HEK293 (cell line): ENCODE measurements around the gene PARD3B.

ENCODE experiments used
- CTCF ChIA-PET: fragments of 350-600 bp; formaldehyde crosslinking; extraction: SDS; loops from one replicate; lab custom pipeline; 2021; ENCODE audit warnings: antibody characterized with exemption; lab: Yijun Ruan, JAX
- POLR2A ChIA-PET: fragments of 300-600 bp; formaldehyde crosslinking; extraction: SDS; loops from one replicate; lab custom pipeline; 2020; ENCODE audit warnings: antibody characterized with exemption, inconsistent platforms; lab: Yijun Ruan, JAX
- H3K27ac ChIP-seq: fragments of 200-500 bp; sonication (Bioruptor generic); 2 replicates; pipeline ENCODE4 v1.5.1; 2014; ENCODE audit warnings: low read depth, low read length, control low read depth, inconsistent platforms; ENCODE audit errors: extremely low read depth
- H3K36me3 ChIP-seq, 2 experiments: fragments of 200-500 bp in 1 of 2; sonication (Bioruptor generic) in 1 of 2; 1 replicate in 1 of 2; 2 replicates in 1 of 2; pipeline ENCODE4 v1.5.1; 2014 to 2017; ENCODE audit warnings: inconsistent platforms in 2 of 2, low read length in 2 of 2; ENCODE audit not compliant: control insufficient read depth in 2 of 2, insufficient read depth in 1 of 2
- H3K4me1 ChIP-seq: fragments of 200-500 bp; sonication (Bioruptor generic); 2 replicates; pipeline ENCODE4 v1.5.1; 2014; ENCODE audit warnings: mild to moderate bottlenecking, low read length, inconsistent platforms; ENCODE audit not compliant: control insufficient read depth, insufficient read depth
- H3K4me3 ChIP-seq: 2 replicates; pipeline ENCODE4 v1.5.1; 2011; ENCODE audit warnings: low read depth, mild to moderate bottlenecking, control low read depth, low read length, moderate library complexity
- H3K9me3 ChIP-seq: fragments of 200-500 bp; sonication (Bioruptor generic); 2 replicates; pipeline ENCODE4 v1.5.1; 2014; ENCODE audit warnings: low read depth, low read length, inconsistent platforms; ENCODE audit not compliant: control insufficient read depth, insufficient read depth
- BCL11B ChIP-seq: fragments of 450-650 bp; formaldehyde crosslinking; IDR thresholded peaks from 2 replicates; pipeline ENCODE4 v1.5.1; 2016; ENCODE audit warnings: low read depth, missing biosample characterization, missing genetic modification characterization
- GLI2 ChIP-seq: fragments of 450-650 bp; formaldehyde crosslinking; IDR thresholded peaks from 2 replicates; pipeline ENCODE4; 2017; ENCODE audit warnings: missing biosample characterization, missing genetic modification characterization, low read depth, borderline replicate concordance
- HOXC10 ChIP-seq: sonication (generic); formaldehyde crosslinking; IDR thresholded peaks from 2 replicates; pipeline ENCODE4 v1.8.1; 2023; ENCODE audit warnings: mild to moderate bottlenecking, missing genetic modification reagents
- KLF8 ChIP-seq: fragments of 450-650 bp; formaldehyde crosslinking; IDR thresholded peaks from 2 replicates; pipeline ENCODE4 v1.5.1; 2016; ENCODE audit warnings: missing biosample characterization, missing genetic modification characterization
- SCRT2 ChIP-seq: fragments of 450-650 bp; formaldehyde crosslinking; IDR thresholded peaks from 2 replicates; pipeline ENCODE4 v1.5.1; 2016; ENCODE audit warnings: missing biosample characterization, missing genetic modification characterization
- SETDB1 ChIP-seq: IDR thresholded peaks from one replicate; pipeline ENCODE4 v1.6.1; 2017; ENCODE audit warnings: mild to moderate bottlenecking, low read length, moderate library complexity, mixed read lengths; ENCODE audit not compliant: insufficient read length
- YY2 ChIP-seq: fragments of 450-650 bp; formaldehyde crosslinking; IDR thresholded peaks from 2 replicates; pipeline ENCODE4 v1.5.1; 2016; ENCODE audit warnings: missing biosample characterization, missing genetic modification characterization
- ZFP3 ChIP-seq: fragments of 450-650 bp; formaldehyde crosslinking; IDR thresholded peaks from 2 replicates; pipeline ENCODE4 v1.5.1; 2016; ENCODE audit warnings: low read depth, missing biosample characterization, missing genetic modification characterization
- ZNF19 ChIP-seq: fragments of 450-650 bp; formaldehyde crosslinking; IDR thresholded peaks from 2 replicates; pipeline ENCODE4; 2016; ENCODE audit warnings: missing biosample characterization, missing genetic modification characterization, low read depth
- ZNF211 ChIP-seq: fragments of 450-650 bp; formaldehyde crosslinking; IDR thresholded peaks from 2 replicates; pipeline ENCODE4 v1.5.1; 2016; ENCODE audit warnings: low read depth, missing biosample characterization, missing genetic modification characterization
- ZNF223 ChIP-seq: fragments of 450-650 bp; formaldehyde crosslinking; IDR thresholded peaks from 2 replicates; pipeline ENCODE4 v1.5.1; 2016; ENCODE audit warnings: missing biosample characterization, missing genetic modification characterization
- ZNF266 ChIP-seq: fragments of 450-650 bp; formaldehyde crosslinking; IDR thresholded peaks from 2 replicates; pipeline ENCODE4 v1.5.1; 2016; ENCODE audit warnings: missing biosample characterization, missing genetic modification characterization, low read depth
- ZNF274 ChIP-seq, 2 experiments: fragments of 200-500 bp in 1 of 2; fragments of 450-650 bp in 1 of 2; sonication (Bioruptor generic) in 1 of 2; formaldehyde crosslinking in 1 of 2; IDR thresholded peaks; 2 replicates each; pipeline versions ENCODE4 v1.5.1 to v1.6.1; 2014 to 2016; ENCODE audit warnings: borderline replicate concordance in 1 of 2, inconsistent platforms in 1 of 2, low read length in 1 of 2, missing biosample characterization in 1 of 2, missing genetic modification characterization in 1 of 2
- ZNF311 ChIP-seq: fragments of 450-650 bp; formaldehyde crosslinking; IDR thresholded peaks from 2 replicates; pipeline ENCODE4 v1.5.1; 2017; ENCODE audit warnings: missing biosample characterization, missing genetic modification characterization, borderline replicate concordance
- ZNF560 ChIP-seq: fragments of 450-650 bp; formaldehyde crosslinking; IDR thresholded peaks from 2 replicates; pipeline ENCODE4 v1.5.1; 2017; ENCODE audit warnings: missing biosample characterization, missing genetic modification characterization, borderline replicate concordance
- ZNF600 ChIP-seq: fragments of 450-650 bp; formaldehyde crosslinking; IDR thresholded peaks from 2 replicates; pipeline ENCODE4 v1.5.1; 2016; ENCODE audit warnings: missing biosample characterization, missing genetic modification characterization
- ZNF629 ChIP-seq: fragments of 450-650 bp; formaldehyde crosslinking; IDR thresholded peaks from 2 replicates; pipeline ENCODE4 v1.5.1; 2017; ENCODE audit warnings: missing biosample characterization, missing genetic modification characterization
- ZNF777 ChIP-seq: fragments of 450-650 bp; formaldehyde crosslinking; IDR thresholded peaks from 2 replicates; pipeline ENCODE4 v1.5.1; 2017; ENCODE audit warnings: missing biosample characterization, missing genetic modification characterization, borderline replicate concordance
- ZNF792 ChIP-seq: fragments of 450-650 bp; formaldehyde crosslinking; IDR thresholded peaks from 2 replicates; pipeline ENCODE4 v1.5.1; 2016; ENCODE audit warnings: missing biosample characterization, missing genetic modification characterization
- ZNF830 ChIP-seq: fragments of 450-650 bp; IDR thresholded peaks from 2 replicates; pipeline ENCODE4 v1.5.0; 2018; ENCODE audit warnings: missing biosample characterization, missing genetic modification characterization, low read depth, mild to moderate bottlenecking, moderate library complexity
- ZSCAN30 ChIP-seq: fragments of 450-650 bp; IDR thresholded peaks from 2 replicates; pipeline ENCODE4 v1.5.1; 2018; ENCODE audit warnings: missing biosample characterization, mild to moderate bottlenecking, missing genetic modification characterization, moderate library complexity
- TF ChIP-seq, protein P1 (sequence below): sonication (generic); formaldehyde crosslinking; IDR thresholded peaks from 2 replicates; pipeline ENCODE4 v1.8.1; 2022; ENCODE audit warnings: mild to moderate bottlenecking, moderate library complexity, missing genetic modification reagents
- TF ChIP-seq, protein P2 (sequence below): fragments of 450-650 bp; formaldehyde crosslinking; IDR thresholded peaks from 2 replicates; pipeline ENCODE4 v1.5.1; 2016; ENCODE audit warnings: missing biosample characterization, missing genetic modification characterization
- TF ChIP-seq, protein P3 (sequence below): fragments of 450-650 bp; formaldehyde crosslinking; IDR thresholded peaks from 2 replicates; pipeline ENCODE4 v1.5.1; 2016; ENCODE audit warnings: missing biosample characterization, missing genetic modification characterization
- TF ChIP-seq, protein P4 (sequence below): fragments of 450-650 bp; formaldehyde crosslinking; IDR thresholded peaks from 2 replicates; pipeline ENCODE4 v1.5.1; 2016; ENCODE audit warnings: missing biosample characterization, missing genetic modification characterization
- TF ChIP-seq, protein P5 (sequence below): fragments of 450-650 bp; formaldehyde crosslinking; IDR thresholded peaks from 2 replicates; pipeline ENCODE4 v1.5.1; 2016; ENCODE audit warnings: missing biosample characterization, missing genetic modification characterization, low read depth

PARD3B gene

DNA sequence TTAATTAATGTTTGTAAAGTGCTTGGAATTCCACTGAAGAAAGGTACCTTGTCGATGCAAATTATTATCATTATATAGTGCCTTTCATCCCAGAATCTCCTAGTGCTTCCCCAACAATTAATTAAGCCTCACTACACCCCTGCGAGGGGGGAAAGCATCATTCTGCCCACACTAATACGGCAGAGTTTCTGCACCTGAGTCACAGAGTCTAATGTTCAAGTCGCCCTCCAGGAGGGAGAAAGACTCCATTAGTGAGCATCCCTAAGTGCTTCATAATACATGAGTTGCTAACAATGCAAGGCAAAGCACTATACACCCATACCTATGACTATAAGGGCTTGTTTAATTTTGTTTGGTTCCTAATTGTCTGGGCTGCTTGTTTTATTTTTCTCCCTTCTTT lies 1111.7 kb downstream of the PARD3B start:
- TF ChIP-seq ZNF311 (tag by site-specific recombination) (no peak), YY2 (tag by site-specific recombination) (no peak), ZNF274 (IDR thresholded peaks at IDR 0.05; ENCODE audit: low read length) (no peak), ZNF274 (tag by site-specific recombination; IDR thresholded peaks at IDR 0.05; ENCODE audit: borderline replicate concordance) (no peak), BCL11B (tag by site-specific recombination) (no peak), ZNF629 (tag by site-specific recombination) (no peak), ZNF560 (tag by site-specific recombination) (no peak), ZNF223 (tag by site-specific recombination) (no peak), ZNF830 (tag by site-specific recombination) (no peak), SCRT2 (tag by site-specific recombination) (no peak), GLI2 (no peak), ZNF19 (tag by site-specific recombination) (no peak), ZNF600 (tag by site-specific recombination) (no peak)
- TF ChIP-seq, protein P1, sequence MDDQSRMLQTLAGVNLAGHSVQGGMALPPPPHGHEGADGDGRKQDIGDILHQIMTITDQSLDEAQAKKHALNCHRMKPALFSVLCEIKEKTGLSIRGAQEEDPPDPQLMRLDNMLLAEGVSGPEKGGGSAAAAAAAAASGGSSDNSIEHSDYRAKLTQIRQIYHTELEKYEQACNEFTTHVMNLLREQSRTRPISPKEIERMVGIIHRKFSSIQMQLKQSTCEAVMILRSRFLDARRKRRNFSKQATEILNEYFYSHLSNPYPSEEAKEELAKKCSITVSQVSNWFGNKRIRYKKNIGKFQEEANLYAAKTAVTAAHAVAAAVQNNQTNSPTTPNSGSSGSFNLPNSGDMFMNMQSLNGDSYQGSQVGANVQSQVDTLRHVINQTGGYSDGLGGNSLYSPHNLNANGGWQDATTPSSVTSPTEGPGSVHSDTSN (CRISPR knock-in tag): no peak
- TF ChIP-seq, protein P2, sequence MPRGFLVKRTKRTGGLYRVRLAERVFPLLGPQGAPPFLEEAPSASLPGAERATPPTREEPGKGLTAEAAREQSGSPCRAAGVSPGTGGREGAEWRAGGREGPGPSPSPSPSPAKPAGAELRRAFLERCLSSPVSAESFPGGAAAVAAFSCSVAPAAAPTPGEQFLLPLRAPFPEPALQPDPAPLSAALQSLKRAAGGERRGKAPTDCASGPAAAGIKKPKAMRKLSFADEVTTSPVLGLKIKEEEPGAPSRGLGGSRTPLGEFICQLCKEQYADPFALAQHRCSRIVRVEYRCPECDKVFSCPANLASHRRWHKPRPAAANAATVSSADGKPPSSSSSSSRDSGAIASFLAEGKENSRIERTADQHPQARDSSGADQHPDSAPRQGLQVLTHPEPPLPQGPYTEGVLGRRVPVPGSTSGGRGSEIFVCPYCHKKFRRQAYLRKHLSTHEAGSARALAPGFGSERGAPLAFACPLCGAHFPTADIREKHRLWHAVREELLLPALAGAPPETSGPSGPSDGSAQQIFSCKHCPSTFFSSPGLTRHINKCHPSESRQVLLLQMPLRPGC (tag by site-specific recombination): no peak
- TF ChIP-seq, protein P3, sequence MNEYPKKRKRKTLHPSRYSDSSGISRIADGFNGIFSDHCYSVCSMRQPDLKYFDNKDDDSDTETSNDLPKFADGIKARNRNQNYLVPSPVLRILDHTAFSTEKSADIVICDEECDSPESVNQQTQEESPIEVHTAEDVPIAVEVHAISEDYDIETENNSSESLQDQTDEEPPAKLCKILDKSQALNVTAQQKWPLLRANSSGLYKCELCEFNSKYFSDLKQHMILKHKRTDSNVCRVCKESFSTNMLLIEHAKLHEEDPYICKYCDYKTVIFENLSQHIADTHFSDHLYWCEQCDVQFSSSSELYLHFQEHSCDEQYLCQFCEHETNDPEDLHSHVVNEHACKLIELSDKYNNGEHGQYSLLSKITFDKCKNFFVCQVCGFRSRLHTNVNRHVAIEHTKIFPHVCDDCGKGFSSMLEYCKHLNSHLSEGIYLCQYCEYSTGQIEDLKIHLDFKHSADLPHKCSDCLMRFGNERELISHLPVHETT (tag by site-specific recombination): no peak
- TF ChIP-seq, protein P4, sequence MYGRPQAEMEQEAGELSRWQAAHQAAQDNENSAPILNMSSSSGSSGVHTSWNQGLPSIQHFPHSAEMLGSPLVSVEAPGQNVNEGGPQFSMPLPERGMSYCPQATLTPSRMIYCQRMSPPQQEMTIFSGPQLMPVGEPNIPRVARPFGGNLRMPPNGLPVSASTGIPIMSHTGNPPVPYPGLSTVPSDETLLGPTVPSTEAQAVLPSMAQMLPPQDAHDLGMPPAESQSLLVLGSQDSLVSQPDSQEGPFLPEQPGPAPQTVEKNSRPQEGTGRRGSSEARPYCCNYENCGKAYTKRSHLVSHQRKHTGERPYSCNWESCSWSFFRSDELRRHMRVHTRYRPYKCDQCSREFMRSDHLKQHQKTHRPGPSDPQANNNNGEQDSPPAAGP: no peak
- TF ChIP-seq, protein P5, sequence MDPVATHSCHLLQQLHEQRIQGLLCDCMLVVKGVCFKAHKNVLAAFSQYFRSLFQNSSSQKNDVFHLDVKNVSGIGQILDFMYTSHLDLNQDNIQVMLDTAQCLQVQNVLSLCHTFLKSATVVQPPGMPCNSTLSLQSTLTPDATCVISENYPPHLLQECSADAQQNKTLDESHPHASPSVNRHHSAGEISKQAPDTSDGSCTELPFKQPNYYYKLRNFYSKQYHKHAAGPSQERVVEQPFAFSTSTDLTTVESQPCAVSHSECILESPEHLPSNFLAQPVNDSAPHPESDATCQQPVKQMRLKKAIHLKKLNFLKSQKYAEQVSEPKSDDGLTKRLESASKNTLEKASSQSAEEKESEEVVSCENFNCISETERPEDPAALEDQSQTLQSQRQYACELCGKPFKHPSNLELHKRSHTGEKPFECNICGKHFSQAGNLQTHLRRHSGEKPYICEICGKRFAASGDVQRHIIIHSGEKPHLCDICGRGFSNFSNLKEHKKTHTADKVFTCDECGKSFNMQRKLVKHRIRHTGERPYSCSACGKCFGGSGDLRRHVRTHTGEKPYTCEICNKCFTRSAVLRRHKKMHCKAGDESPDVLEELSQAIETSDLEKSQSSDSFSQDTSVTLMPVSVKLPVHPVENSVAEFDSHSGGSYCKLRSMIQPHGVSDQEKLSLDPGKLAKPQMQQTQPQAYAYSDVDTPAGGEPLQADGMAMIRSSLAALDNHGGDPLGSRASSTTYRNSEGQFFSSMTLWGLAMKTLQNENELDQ: no peak
- no peaks in the 10 kb centered on the region for H3K9me3 ChIP-seq
- ChIA-PET POLR2A (no interaction called here), CTCF (interaction anchor here (1.4 kb wide), 1 partner anchor 1397 kb away, joined by 3 read pairs; no protein-coding TSS in a partner anchor)
- H3K36me3 ChIP-seq: no peaks in the 10 kb centered on the region
- no peak overlapping the region for H3K4me3 ChIP-seq
- H3K4me1 ChIP-seq: no peaks in the 10 kb centered on the region
- no peak overlapping the region for H3K27ac ChIP-seq

DNA sequence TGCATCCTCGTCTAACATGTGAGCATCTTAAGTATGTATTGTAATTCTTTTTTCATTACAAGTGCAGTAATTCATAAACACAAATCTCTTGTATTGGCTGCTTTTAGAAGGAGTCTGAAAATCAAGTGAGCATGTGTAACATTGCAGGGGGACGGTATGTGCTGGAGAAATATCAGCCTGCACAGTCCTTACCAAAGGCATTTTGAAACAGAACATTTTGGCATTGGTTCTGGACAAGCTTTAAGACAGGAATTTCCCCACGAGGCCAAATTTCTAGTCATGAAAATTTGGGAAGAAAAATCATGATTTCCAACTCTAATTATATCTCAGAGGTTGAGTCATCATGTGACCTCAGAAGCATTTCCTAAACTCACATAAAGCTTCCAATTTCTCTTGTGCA lies 1112.3 kb downstream of the PARD3B start:
- Histone ChIP-seq H3K4me3 (no peak overlapping the region), H3K27ac (no peak overlapping the region), H3K4me1 (no peaks in the 10 kb centered on the region), H3K36me3 (no peaks in the 10 kb centered on the region), H3K9me3 (no peaks in the 10 kb centered on the region)
- no peak for TF ChIP-seq SETDB1
- TF ChIP-seq ZFP3 (tag by site-specific recombination): no peak
- TF ChIP-seq ZSCAN30: no peak
- no peak for TF ChIP-seq ZNF223 (tag by site-specific recombination)
- TF ChIP-seq ZNF211 (tag by site-specific recombination): no peak
- TF ChIP-seq ZNF777 (tag by site-specific recombination): no peak
- TF ChIP-seq ZNF792 (tag by site-specific recombination): no peak
- TF ChIP-seq ZNF266 (tag by site-specific recombination): no peak
- TF ChIP-seq HOXC10 (CRISPR knock-in tag): no peak
- TF ChIP-seq GLI2: no peak
- no peak for TF ChIP-seq KLF8 (tag by site-specific recombination)
- POLR2A ChIA-PET: no interaction called here
- CTCF ChIA-PET: interaction anchor here (1.4 kb wide), 1 partner anchor 1398 kb away, joined by 3 read pairs; no protein-coding TSS in a partner anchor
